Activated T-helper 9 cell treated with anti-CD3 and anti-CD28 coated beads, Interleukin-2, amount 50 U/mL, for 16 hours (primary cell): ENCODE results near the gene C9orf72.

Source experiments
- DNase-seq: peaks from one replicate; pipeline ENCODE4 v3.0.0-alpha.2; 2020; ENCODE audit warnings: low read depth

The C9orf72 gene

GRCh38 chr9:27538647-27539046 is 34.6 kb downstream of the C9orf72 start:
- DNase-seq, result no peak

DNA sequence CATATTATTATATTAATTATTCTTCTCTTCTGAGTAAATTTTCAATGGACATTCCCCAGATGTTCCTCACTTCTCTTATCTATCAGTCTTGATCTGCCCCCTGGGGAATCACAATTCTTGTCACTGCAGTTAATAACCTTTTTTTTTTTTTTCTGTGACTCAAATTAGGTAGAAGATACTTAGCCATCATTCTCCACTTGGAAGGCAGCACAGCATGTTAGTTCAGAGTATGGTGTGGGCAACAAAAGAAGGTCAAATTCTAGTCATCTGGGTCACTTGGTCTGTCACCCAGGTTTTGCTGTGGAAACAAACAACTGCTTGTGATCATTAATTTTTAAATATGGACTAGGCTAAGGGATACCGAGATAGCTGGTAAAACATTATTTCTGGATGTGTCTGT is 35.5 kb downstream of the C9orf72 start:
- DNase-seq, result no peak

DNA sequence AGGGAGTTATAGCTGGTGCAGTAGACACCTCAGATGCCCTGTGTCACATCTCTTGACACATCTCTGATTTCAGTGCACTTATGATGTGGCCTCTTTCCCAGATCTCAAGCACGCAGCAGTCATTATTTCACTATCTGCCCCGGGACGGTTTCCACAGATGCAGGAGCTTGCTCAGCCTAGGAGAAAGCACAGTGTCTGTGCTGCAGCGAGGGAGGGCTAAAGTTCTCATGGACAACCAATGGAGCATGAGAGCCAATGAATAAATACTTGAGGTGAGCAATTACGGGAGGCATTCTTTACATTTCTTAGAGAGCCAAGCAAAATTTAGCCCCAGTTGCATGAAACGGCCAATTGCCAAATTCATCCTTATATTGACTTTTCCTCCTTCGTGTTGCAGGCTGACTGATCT is 36.2 kb downstream of the C9orf72 start:
- no peak for DNase-seq

DNA sequence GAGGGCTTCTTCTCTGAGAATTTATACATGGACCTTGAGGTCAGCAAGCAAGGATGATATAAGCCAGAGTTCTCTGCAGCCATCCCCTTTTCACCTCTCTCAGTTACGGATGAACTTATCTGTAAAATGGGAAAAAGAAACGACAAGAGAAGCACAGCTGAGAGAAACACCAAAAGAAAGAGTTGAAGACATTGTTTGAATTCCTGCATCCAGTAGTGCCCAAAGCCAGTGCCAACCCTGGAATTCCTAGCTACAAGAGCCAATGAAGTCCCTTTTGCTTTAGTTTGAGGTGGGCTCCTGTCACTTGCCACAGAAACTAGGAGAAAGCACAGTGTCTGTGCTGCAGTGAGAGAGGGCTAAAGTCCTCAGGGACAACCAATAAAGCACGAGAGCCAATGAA is 37.1 kb downstream of the C9orf72 start:
- DNase-seq, result no peak

- no peak for DNase-seq
Measured at GRCh38 chr9:27535701-27536118, 37.6 kb downstream of the C9orf72 start.

DNA sequence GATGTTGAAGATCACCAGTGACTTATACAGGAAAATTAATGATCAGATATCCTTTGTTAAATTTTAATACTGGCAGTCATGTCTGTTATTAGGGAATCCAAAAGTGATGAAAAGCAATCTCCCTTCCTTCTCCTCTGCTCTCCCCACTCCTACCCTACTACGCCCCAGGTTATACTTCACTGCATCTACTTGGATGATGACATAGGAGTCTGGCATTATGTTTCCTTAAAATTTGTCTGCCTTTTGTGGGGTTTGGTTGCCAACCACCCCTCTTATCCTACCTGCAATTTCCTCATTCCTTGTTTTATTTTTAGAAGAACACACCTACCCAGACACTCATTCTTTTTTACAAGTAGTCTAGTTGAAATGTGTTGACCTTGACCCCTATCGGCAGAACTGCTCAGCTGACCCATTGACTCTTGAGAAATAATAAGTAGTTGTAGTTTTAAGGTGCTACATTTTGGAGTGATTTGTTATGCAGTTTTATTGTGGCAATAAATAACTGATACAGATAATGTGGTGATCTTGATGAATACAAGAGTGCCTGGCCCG is 38.5 kb downstream of the C9orf72 start:
- no peak for DNase-seq

GRCh38 chr9:27534131-27534530 is 39.1 kb downstream of the C9orf72 start:
- DNase-seq, result no peak

GRCh38 chr9:27533311-27533710 is 40.0 kb downstream of the C9orf72 start:
- no peak for DNase-seq

DNA sequence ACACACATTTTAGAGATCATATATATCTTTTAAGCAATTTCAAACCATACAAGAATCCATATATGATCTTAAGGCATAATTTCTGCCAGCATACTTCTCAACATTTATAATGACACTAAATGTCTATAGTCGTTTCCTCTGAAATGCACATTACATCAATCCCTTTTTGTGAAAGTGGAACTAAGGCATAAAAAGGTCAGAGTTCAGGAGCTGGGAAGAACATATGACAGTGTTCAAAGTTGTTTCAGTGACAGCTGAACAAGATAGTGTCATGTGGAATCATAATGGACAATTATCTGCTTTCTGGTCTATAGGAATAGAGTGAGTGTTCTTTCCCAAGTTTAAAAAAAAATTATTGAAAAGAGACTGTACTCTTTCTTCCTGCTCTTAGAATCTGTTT is 41.2 kb downstream of the C9orf72 start:
- DNase-seq, result no peak

GRCh38 chr9:27530915-27531755 is 42.1 kb downstream of the C9orf72 start:
- no peak for DNase-seq

GRCh38 chr9:27529316-27530278 is 43.7 kb downstream of the C9orf72 start, which contains the start of gene MOB3B:
MOB3B (minus strand) TSS chr9:27529814; CDS start chr9:27455550, 74,264 bp downstream.
- peak; percentile 72 for DNase-seq

DNA sequence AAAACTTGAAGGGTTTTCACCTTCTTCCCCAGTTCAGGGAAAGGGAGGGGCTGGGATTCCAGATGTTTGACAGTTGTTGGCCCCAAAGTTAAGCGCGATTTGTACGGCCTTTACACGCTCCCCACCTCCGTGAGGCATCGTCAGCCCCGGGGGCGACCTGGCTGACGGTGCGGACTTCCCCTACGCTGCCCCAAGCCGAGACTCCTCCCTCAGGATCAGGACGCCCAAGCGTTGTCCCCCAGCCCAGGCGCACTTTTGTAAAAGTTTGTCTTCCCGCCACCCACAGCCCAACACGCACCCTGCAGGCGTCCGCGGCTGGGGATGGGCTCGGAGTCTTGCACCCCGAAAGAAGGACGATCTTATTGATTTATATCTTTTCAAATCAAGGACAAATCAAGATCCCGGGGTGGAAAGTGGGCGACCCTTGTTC is 44.4 kb downstream of the C9orf72 start:
- peak; percentile 37 for DNase-seq

- DNase-seq, result peak; percentile 24
Measured at GRCh38 chr9:27528076-27528885, 45.0 kb downstream of the C9orf72 start.

DNA sequence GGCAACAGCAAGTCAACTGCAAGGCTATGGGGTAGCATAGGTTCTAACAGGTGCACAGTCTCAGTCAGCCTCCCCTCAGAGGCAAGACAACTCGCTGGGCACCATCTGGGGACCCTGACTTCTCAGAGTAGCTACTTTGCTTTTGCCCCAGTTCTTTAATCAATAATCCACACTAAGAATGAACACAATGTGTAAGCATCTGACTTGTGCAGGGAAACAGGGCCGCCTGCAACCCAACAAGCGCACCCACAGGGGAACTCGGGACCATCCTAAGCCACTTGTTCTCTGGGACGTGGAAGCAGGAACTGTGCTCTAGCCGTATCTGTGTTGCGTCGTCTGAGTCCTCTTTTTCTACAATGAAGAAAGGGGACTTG is 45.6 kb downstream of the C9orf72 start:
- DNase-seq, result no peak

DNA sequence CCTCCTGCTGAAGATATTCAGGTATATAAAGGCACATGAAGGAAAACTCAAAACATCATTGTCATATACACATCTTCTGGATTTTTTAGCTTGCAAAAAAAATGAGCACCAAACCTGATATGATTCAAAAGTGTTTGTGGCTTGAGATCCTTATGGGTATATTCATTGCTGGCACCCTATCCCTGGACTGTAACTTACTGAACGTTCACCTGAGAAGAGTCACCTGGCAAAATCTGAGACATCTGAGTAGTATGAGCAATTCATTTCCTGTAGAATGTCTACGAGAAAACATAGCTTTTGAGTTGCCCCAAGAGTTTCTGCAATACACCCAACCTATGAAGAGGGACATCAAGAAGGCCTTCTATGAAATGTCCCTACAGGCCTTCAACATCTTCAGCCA is 49.0 kb downstream of the C9orf72 start, which contains the start of gene IFNK:
Gene IFNK, plus strand, starts transcription at position 55 of the 400 bp plus-strand sequence. Its CDS starts 47 bp downstream, at position 102.
- DNase-seq, result no peak

GRCh38 chr9:27523141-27523540 is 50.1 kb downstream of the C9orf72 start:
- DNase-seq, result no peak

DNA sequence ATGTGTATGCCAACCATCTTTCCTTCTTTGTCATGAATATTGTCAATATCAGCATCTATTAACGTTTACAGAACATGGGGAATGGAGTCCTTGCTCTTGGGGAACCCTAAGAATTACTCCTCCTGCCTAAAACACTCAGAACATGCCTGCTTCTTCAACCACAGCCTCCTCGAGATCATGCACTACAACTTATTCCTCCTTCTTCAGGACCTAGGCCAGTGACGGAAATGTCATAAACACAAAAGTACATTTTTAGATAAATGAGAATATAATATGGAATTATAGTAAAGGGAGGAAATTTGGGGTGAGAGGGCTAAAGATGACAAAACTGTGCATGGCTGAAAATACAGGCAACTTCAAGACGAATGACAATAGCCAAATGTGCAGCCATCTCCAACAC is 52.3 kb downstream of the C9orf72 start:
- no peak for DNase-seq

GRCh38 chr9:27519466-27520465 is 53.5 kb downstream of the C9orf72 start:
- DNase-seq, result no peak

GRCh38 chr9:27518809-27519208 is 54.5 kb downstream of the C9orf72 start:
- DNase-seq, result no peak

DNA sequence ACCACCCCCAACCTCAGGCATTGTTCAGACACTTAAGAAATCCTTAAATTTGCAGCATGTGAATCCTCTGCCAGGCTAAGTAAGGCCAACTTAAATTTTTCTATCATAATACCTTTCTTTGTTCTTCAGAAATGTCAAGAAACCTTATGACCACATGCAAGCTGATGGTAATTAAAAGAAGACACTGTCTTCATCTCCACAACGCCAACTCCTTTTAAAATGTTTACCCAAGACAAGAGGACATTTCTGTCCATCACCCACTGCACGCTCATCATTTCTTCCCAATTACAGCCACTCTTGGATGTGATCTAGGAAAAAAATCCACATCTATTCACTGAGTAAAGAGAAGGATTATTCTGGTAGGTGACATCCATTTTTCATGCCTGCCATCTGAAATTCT is 55.3 kb downstream of the C9orf72 start:
- no peak for DNase-seq
